K562 (cell line): ENCODE measurements around the gene CFDP1.

Source experiments
- POLR2A ChIP-seq: fragments of 450-650 bp; conservative IDR thresholded peaks from 2 replicates; pipeline ENCODE4 v1.6.1; 2016
- RAD21 ChIP-seq, 2 experiments: fragments of 250-450 bp in 1 of 2; fragments of 450-650 bp in 1 of 2; sonication (Bioruptor Pico) in 1 of 2; formaldehyde crosslinking in 1 of 2; IDR thresholded peaks in 1 of 2; conservative IDR thresholded peaks in 1 of 2; 2 replicates each; pipeline versions ENCODE4 v1.4.0 to v1.8.0; 2020 to 2022; ENCODE audit warnings: mild to moderate bottlenecking in 2 of 2, moderate library complexity in 1 of 2
- TF ChIP-seq, protein P1 (sequence below): fragments of 250-450 bp; sonication (Bioruptor Pico); IDR thresholded peaks from 2 replicates; pipeline ENCODE4 v1.4.0; 2020; ENCODE audit warnings: mild to moderate bottlenecking
- TF ChIP-seq, protein P2 (sequence below), 2 experiments: fragments of 200-800 bp in 1 of 2; sonication (Bioruptor generic) in 1 of 2; sonication (generic) in 1 of 2; formaldehyde crosslinking in 1 of 2; IDR thresholded peaks in 1 of 2; conservative IDR thresholded peaks in 1 of 2; 2 replicates each; pipeline versions ENCODE4 v1.5.0 to v1.6.1; 2016 to 2020; ENCODE audit warnings: missing compliant biosample characterization in 1 of 2, missing genetic modification characterization in 1 of 2, missing genetic modification reagents in 1 of 2
- TF ChIP-seq, protein P3 (sequence below), 3 experiments: IDR thresholded peaks in 2 of 3; conservative IDR thresholded peaks in 1 of 3; 2 replicates each; pipeline ENCODE4 v1.5.1; 2011 to 2012; ENCODE audit warnings: low read length in 3 of 3, mild to moderate bottlenecking in 3 of 3, control low read depth in 2 of 3, improper control_type of control experiment in 1 of 3, inconsistent platforms in 1 of 3, low read depth in 1 of 3, mixed read lengths in 1 of 3, moderate library complexity in 1 of 3; ENCODE audit not compliant: insufficient read depth in 2 of 3

DNA sequence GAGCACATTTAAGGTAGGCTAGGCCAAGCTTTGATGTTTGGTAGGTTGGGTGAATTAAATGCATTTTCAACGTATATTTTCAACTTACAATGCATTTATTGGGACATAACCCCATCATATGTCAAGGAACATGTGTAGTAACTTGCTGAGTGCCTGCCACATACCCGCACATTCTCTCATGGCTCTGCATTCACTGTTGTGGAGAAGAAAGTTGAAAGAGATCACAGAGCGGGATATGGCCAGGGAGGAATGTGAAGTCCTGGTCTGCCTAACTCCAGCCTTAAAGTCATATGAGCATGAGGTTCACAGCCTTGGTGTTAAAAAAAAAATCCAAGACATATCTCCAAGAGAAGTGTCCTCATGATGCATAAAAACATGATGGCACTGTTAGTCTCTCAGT lies 79.1 kb downstream of the CFDP1 start:
- TF ChIP-seq, protein P1, sequence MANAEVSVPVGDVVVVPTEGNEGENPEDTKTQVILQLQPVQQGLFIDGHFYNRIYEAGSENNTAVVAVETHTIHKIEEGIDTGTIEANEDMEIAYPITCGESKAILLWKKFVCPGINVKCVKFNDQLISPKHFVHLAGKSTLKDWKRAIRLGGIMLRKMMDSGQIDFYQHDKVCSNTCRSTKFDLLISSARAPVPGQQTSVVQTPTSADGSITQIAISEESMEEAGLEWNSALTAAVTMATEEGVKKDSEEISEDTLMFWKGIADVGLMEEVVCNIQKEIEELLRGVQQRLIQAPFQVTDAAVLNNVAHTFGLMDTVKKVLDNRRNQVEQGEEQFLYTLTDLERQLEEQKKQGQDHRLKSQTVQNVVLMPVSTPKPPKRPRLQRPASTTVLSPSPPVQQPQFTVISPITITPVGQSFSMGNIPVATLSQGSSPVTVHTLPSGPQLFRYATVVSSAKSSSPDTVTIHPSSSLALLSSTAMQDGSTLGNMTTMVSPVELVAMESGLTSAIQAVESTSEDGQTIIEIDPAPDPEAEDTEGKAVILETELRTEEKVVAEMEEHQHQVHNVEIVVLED: no peak
- no peak for TF ChIP-seq POLR2A
- TF ChIP-seq, protein P2, sequence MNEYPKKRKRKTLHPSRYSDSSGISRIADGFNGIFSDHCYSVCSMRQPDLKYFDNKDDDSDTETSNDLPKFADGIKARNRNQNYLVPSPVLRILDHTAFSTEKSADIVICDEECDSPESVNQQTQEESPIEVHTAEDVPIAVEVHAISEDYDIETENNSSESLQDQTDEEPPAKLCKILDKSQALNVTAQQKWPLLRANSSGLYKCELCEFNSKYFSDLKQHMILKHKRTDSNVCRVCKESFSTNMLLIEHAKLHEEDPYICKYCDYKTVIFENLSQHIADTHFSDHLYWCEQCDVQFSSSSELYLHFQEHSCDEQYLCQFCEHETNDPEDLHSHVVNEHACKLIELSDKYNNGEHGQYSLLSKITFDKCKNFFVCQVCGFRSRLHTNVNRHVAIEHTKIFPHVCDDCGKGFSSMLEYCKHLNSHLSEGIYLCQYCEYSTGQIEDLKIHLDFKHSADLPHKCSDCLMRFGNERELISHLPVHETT (CRISPR knock-in tag; conservative IDR thresholded peaks at IDR 0.05 in 1 of 2, IDR thresholded peaks at IDR 0.05 in 1 of 2): no peak
- TF ChIP-seq, protein P3, sequence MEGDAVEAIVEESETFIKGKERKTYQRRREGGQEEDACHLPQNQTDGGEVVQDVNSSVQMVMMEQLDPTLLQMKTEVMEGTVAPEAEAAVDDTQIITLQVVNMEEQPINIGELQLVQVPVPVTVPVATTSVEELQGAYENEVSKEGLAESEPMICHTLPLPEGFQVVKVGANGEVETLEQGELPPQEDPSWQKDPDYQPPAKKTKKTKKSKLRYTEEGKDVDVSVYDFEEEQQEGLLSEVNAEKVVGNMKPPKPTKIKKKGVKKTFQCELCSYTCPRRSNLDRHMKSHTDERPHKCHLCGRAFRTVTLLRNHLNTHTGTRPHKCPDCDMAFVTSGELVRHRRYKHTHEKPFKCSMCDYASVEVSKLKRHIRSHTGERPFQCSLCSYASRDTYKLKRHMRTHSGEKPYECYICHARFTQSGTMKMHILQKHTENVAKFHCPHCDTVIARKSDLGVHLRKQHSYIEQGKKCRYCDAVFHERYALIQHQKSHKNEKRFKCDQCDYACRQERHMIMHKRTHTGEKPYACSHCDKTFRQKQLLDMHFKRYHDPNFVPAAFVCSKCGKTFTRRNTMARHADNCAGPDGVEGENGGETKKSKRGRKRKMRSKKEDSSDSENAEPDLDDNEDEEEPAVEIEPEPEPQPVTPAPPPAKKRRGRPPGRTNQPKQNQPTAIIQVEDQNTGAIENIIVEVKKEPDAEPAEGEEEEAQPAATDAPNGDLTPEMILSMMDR (IDR thresholded peaks at IDR 0.05 in 2 of 3, conservative IDR thresholded peaks at IDR 0.05 in 1 of 3; ENCODE audit: insufficient read depth in 2 of 3, low read depth in 1 of 3, low read length in 3 of 3): no peak
- TF ChIP-seq RAD21 (CRISPR knock-in tag; conservative IDR thresholded peaks at IDR 0.05 in 1 of 2, IDR thresholded peaks at IDR 0.05 in 1 of 2): no peak
